CD4-positive, alpha-beta memory T cell (primary cell): ENCODE results near the gene CAPRIN2. TPM values are rescaled to one million over a fixed set of nuclear protein-coding genes. Genes with fewer than 3 reads are reported as not detected.

Source experiments
- CTCF ChIA-PET: fragments of 350-600 bp; sonication (Branson Sonifier 250); formaldehyde crosslinking; loops from one replicate; lab custom pipeline; 2021; ENCODE audit warnings: inconsistent platforms; ENCODE audit not compliant: partially characterized antibody; lab: Charles Lee
- POLR2A ChIA-PET: fragments of 350-600 bp; sonication (Branson Sonifier 250); formaldehyde crosslinking; loops from one replicate; lab custom pipeline; 2021; ENCODE audit not compliant: partially characterized antibody; lab: Charles Lee
- DNase-seq, 5 donors: peaks; one replicate each; pipeline versions ENCODE4 v3.0.0 to v3.0.0-alpha.2; 2020 to 2022; ENCODE audit warnings: mixed read lengths in 1 of 5
- H3K27ac ChIP-seq: one replicate; pipeline ENCODE4 v1.7.0; 2013; ENCODE audit warnings: low read depth, low read length
- H3K27me3 ChIP-seq: 2 replicates; pipeline ENCODE4 v1.7.0; 2013; ENCODE audit warnings: mild to moderate bottlenecking, low read length, moderate library complexity; ENCODE audit not compliant: insufficient read depth
- H3K36me3 ChIP-seq: 2 replicates; pipeline ENCODE4 v1.7.0; 2013; ENCODE audit warnings: mild to moderate bottlenecking, low read length, moderate library complexity; ENCODE audit not compliant: insufficient read depth
- H3K4me1 ChIP-seq: 2 replicates; pipeline ENCODE4 v1.7.0; 2013; ENCODE audit warnings: mild to moderate bottlenecking, low read length, moderate library complexity; ENCODE audit not compliant: insufficient read depth
- H3K4me3 ChIP-seq, 2 donors: one replicate each; pipeline ENCODE4 v1.7.0; 2013; ENCODE audit warnings: low read length in 2 of 2, mild to moderate bottlenecking in 1 of 2
- H3K9me3 ChIP-seq, 2 donors: one replicate each; pipeline ENCODE4 v1.7.0; 2013; ENCODE audit warnings: low read length in 2 of 2, control low read depth in 1 of 2; ENCODE audit not compliant: control insufficient read depth in 1 of 2
- H3K27ac Mint-ChIP-seq, 7 donors: one replicate each; pipeline ENCODE4 v1.8.0; 2020 to 2021; ENCODE audit warnings: mixed read lengths in 7 of 7, mild to moderate bottlenecking in 6 of 7, inconsistent platforms in 3 of 7, moderate library complexity in 3 of 7
- H3K27me3 Mint-ChIP-seq, 2 donors: one replicate each; pipeline ENCODE4 v1.8.0; 2020 to 2021; ENCODE audit warnings: mixed read lengths in 2 of 2
- H3K36me3 Mint-ChIP-seq, 2 donors: one replicate each; pipeline ENCODE4 v1.8.0; 2020 to 2021; ENCODE audit warnings: mixed read lengths in 2 of 2, inconsistent platforms in 1 of 2, mild to moderate bottlenecking in 1 of 2
- H3K4me1 Mint-ChIP-seq, 4 donors: one replicate each; pipeline ENCODE4 v1.8.0; 2020 to 2021; ENCODE audit warnings: mixed read lengths in 4 of 4, mild to moderate bottlenecking in 1 of 4
- H3K4me3 Mint-ChIP-seq, 8 donors: one replicate each; pipeline ENCODE4 v1.8.0; 2020 to 2021; ENCODE audit warnings: mixed read lengths in 8 of 8, mild to moderate bottlenecking in 7 of 8, moderate library complexity in 6 of 8, inconsistent platforms in 3 of 8
- H3K9me3 Mint-ChIP-seq, 8 donors: one replicate each; pipeline ENCODE4 v1.8.0; 2020 to 2021; ENCODE audit warnings: mixed read lengths in 8 of 8, mild to moderate bottlenecking in 5 of 8, inconsistent platforms in 3 of 8, moderate library complexity in 1 of 8
- intact Hi-C: fragments of 100-400 bp; cut with micrococcal nuclease; formaldehyde crosslinking; loops from one replicate; pipeline ENCODE4 v1.15.1; 2023
- polyA plus RNA-seq, 2 donors: library from polyadenylated mRNA; unstranded; fragments of 300-500 nt; fragmentation: Illumina TruSeq; gene quantifications; one replicate each; pipeline ENCODE4 v1.2.3, GENCODE V29; 2021
- total RNA-seq, 2 experiments: library from RNA; stranded (reverse); gene quantifications; one replicate each; pipeline ENCODE4 v1.2.3, GENCODE V29; 2021

Gene CAPRIN2
- total and polyA plus RNA-seq, 4 experiments from 2014 or later: 4.5 to 47.0 (median 25.8) TPM

GRCh38 chr12:30794591-30795409 lies 40.0 kb upstream of the CAPRIN2 start:
- Mint-ChIP-seq H3K9me3 (no peaks in the 10 kb centered on the region), H3K27ac (no peak overlapping the region), H3K4me3 (peak overlapping the region in 7 of 8 donors; percentile 55 to 85 (median 71)), H3K27me3 (peaks cover 22 to 38% of the 10 kb centered on the region in 2 donors), H3K4me1 (peaks cover 7 to 27% (median 13%) of the 10 kb centered on the region in 4 donors), H3K36me3 (no peaks in the 10 kb centered on the region)
- CTCF ChIA-PET: no interaction called here
- Histone ChIP-seq H3K4me1 (peaks cover 11% of the 10 kb centered on the region), H3K36me3 (no peaks in the 10 kb centered on the region), H3K27ac (no peak overlapping the region), H3K4me3 (no peak overlapping the region), H3K9me3 (no peaks in the 10 kb centered on the region), H3K27me3 (no peaks in the 10 kb centered on the region)
- DNase-seq: no peak
- POLR2A ChIA-PET: no interaction called here
- intact Hi-C loops: no loop called here

- H3K4me3 ChIP-seq: no peak overlapping the region
- CTCF ChIA-PET: no interaction called here
- Mint-ChIP-seq H3K4me3 (peak overlapping the region in 4 of 8 donors; percentile 10 to 63 (median 36)), H3K27ac (peak overlapping the region in 1 of 7 donors; percentile 57), H3K4me1 (peaks cover 7 to 27% (median 13%) of the 10 kb centered on the region in 4 donors), H3K27me3 (peaks cover 22 to 35% of the 10 kb centered on the region in 2 donors), H3K36me3 (no peaks in the 10 kb centered on the region), H3K9me3 (no peaks in the 10 kb centered on the region)
- H3K9me3 ChIP-seq: no peaks in the 10 kb centered on the region
- H3K27me3 ChIP-seq: no peaks in the 10 kb centered on the region
- peaks cover 11% of the 10 kb centered on the region for H3K4me1 ChIP-seq
- POLR2A ChIA-PET: no interaction called here
- no peaks in the 10 kb centered on the region for H3K36me3 ChIP-seq
- intact Hi-C loops: no loop called here
- H3K27ac ChIP-seq: no peak overlapping the region
- DNase-seq: no peak
Observed at GRCh38 chr12:30794020-30794419, 39.3 kb upstream of the CAPRIN2 start.

DNA sequence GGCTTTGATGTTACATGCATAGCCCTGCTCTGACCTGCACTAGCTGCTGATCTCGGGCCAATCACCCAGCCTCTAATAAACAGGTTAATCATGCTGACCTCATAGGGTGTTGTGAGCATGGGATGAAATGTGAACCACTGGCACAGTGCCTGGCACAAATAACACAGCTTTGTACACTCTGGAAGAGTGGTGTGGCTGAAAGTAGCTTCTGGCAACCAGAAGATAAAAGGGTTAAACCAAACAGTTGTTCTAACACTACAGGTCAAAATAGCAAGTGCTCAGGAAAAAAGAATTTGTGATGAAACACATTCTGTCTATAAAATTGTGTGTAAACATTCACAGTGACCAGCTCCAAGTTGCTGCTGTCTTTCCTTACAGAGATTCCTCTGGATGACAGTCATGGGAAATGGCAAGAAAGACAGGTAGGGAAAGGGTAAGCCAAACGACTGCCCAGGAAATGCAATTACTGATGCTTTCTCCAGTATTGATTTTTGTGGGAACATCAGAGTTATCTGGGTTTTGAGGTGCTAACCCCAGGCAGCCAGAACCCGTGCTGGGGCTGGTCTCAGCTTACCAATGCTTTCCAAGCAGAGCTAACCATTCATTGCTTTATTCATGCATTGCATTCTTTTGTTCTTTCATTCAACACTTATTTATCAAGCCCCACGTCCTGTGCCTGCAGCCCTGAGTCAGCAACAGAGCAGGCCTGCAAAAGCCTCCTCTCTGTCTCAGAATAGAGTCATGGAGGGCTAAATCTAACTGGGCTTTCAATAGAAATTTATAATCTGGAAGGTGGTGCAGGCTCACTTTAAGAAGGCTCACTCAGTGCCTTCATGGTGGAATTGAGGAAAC lies 38.1 kb upstream of the CAPRIN2 start:
- ChIA-PET POLR2A (no interaction called here), CTCF (interaction anchor here (3.6 kb wide), 1 partner anchor 15 kb away, joined by 15 read pairs; no protein-coding TSS in a partner anchor)
- Histone ChIP-seq H3K36me3 (no peaks in the 10 kb centered on the region), H3K27ac (no peak overlapping the region), H3K4me3 (no peak overlapping the region), H3K4me1 (peaks cover 11% of the 10 kb centered on the region), H3K27me3 (no peaks in the 10 kb centered on the region), H3K9me3 (no peaks in the 10 kb centered on the region)
- Mint-ChIP-seq H3K27me3 (peaks cover 18 to 25% of the 10 kb centered on the region in 2 donors), H3K27ac (no peak overlapping the region), H3K4me1 (peaks cover 7 to 27% (median 13%) of the 10 kb centered on the region in 4 donors), H3K9me3 (no peaks in the 10 kb centered on the region), H3K4me3 (peak overlapping the region in 2 of 8 donors; percentile 35 to 37), H3K36me3 (no peaks in the 10 kb centered on the region)
- DNase-seq: no peak
- intact Hi-C loops: no loop called here

DNA sequence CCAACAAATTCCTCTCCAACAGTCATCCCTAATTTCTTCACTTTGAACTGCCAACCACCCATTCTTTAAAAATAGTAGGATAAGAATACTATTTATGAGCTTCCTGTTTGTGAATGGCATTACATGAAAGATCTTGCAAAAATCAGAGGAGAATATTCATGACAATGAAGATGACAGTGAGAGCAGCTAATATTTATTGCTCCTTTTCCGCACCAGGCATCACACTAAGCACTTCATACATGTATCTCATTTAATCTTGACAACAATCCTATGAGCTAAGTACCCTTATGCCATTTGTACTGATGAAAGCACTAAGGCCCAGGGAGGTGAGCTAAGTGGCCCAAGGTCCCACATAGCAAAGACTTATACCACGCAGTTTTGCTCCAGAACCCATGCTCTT lies 37.3 kb upstream of the CAPRIN2 start:
- DNase-seq: no peak
- POLR2A ChIA-PET: no interaction called here
- Histone ChIP-seq H3K4me3 (no peak overlapping the region), H3K27ac (no peak overlapping the region), H3K4me1 (peaks cover 11% of the 10 kb centered on the region), H3K9me3 (no peaks in the 10 kb centered on the region), H3K27me3 (no peaks in the 10 kb centered on the region), H3K36me3 (no peaks in the 10 kb centered on the region)
- Mint-ChIP-seq H3K9me3 (no peaks in the 10 kb centered on the region), H3K27me3 (peaks cover 13 to 19% of the 10 kb centered on the region in 2 donors), H3K4me1 (peaks cover 5 to 20% (median 11%) of the 10 kb centered on the region in 4 donors), H3K4me3 (no peak overlapping the region), H3K36me3 (no peaks in the 10 kb centered on the region), H3K27ac (no peak overlapping the region)
- CTCF ChIA-PET: interaction anchor here (3.6 kb wide), 1 partner anchor 15 kb away, joined by 15 read pairs; no protein-coding TSS in a partner anchor
- intact Hi-C loops: no loop called here

- Mint-ChIP-seq H3K27me3 (peaks cover 9 to 13% of the 10 kb centered on the region in 2 donors), H3K4me1 (peaks cover 0 to 5% (median 0%) of the 10 kb centered on the region in 4 donors), H3K4me3 (no peak overlapping the region), H3K9me3 (no peaks in the 10 kb centered on the region), H3K27ac (no peak overlapping the region), H3K36me3 (no peaks in the 10 kb centered on the region)
- ChIA-PET CTCF (no interaction called here), POLR2A (no interaction called here)
- no peak overlapping the region for H3K27ac ChIP-seq
- H3K36me3 ChIP-seq: no peaks in the 10 kb centered on the region
- no peaks in the 10 kb centered on the region for H3K9me3 ChIP-seq
- no peak for DNase-seq
- intact Hi-C loops: no loop called here
- no peaks in the 10 kb centered on the region for H3K27me3 ChIP-seq
- no peaks in the 10 kb centered on the region for H3K4me1 ChIP-seq
- no peak overlapping the region for H3K4me3 ChIP-seq
Observed at GRCh38 chr12:30788754-30789153, 34.0 kb upstream of the CAPRIN2 start.

DNA sequence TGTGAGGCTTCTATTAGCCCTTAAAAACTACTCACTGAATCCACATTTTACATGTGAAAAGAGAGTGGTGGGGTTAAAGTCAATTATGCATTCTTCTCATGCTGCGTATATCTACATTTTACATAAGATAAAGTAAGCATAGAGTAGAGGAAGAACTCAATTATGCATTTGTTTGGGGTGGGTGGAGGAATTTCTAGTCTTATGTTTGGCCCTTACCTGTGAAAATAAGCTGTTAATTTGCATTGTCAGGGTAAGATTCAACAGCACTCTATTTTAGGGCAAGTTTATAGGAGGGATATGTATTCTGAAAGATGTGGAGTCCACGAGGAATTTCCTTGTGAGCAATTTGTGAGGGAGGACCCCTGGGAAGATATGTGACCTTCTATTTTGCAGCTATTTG lies 30.9 kb upstream of the CAPRIN2 start:
- no peaks in the 10 kb centered on the region for H3K36me3 Mint-ChIP-seq
- H3K27ac Mint-ChIP-seq: no peak overlapping the region
- Histone ChIP-seq H3K4me1 (no peaks in the 10 kb centered on the region), H3K4me3 (no peak overlapping the region), H3K9me3 (no peaks in the 10 kb centered on the region), H3K27me3 (no peaks in the 10 kb centered on the region), H3K27ac (no peak overlapping the region), H3K36me3 (no peaks in the 10 kb centered on the region)
- H3K4me1 Mint-ChIP-seq: no peaks in the 10 kb centered on the region
- intact Hi-C loops: no loop called here
- POLR2A ChIA-PET: no interaction called here
- peaks cover 4 to 15% of the 10 kb centered on the region in 2 donors for H3K27me3 Mint-ChIP-seq
- CTCF ChIA-PET: interaction anchor here (0.7 kb wide), 1 partner anchor 22 kb away, joined by 3 read pairs; no protein-coding TSS in a partner anchor
- H3K4me3 Mint-ChIP-seq: no peak overlapping the region
- H3K9me3 Mint-ChIP-seq: no peaks in the 10 kb centered on the region
- DNase-seq: no peak

DNA sequence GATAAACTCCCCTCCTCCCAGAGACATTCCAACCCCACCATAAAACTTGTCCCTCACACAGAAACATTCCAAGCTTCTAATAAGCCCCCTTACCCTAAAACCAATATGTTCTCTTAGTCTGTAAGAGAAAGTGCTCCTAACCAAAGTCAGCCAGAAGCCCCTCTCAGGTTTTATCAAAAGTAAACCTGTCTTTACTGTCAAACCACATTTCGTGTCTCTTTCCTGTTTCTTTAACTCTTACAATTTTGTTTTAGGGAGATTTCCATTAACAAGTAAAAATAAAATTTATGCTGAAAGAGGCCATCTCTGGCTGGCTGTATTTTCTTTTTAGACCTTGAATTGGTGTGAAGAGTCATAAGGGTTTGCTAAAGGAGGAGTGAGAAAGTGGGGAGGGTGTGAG lies 29.8 kb upstream of the CAPRIN2 start:
- Histone ChIP-seq H3K4me3 (no peak overlapping the region), H3K4me1 (no peaks in the 10 kb centered on the region), H3K27me3 (no peaks in the 10 kb centered on the region), H3K27ac (no peak overlapping the region), H3K9me3 (no peaks in the 10 kb centered on the region), H3K36me3 (no peaks in the 10 kb centered on the region)
- no peak overlapping the region for H3K4me3 Mint-ChIP-seq
- ChIA-PET CTCF (no interaction called here), POLR2A (no interaction called here)
- no peak overlapping the region for H3K27ac Mint-ChIP-seq
- H3K9me3 Mint-ChIP-seq: no peaks in the 10 kb centered on the region
- no peak for DNase-seq
- no peaks in the 10 kb centered on the region for H3K36me3 Mint-ChIP-seq
- intact Hi-C loops: no loop called here
- no peaks in the 10 kb centered on the region for H3K4me1 Mint-ChIP-seq
- peaks cover 4 to 15% of the 10 kb centered on the region in 2 donors for H3K27me3 Mint-ChIP-seq
